Neural cell (in vitro differentiated cells): ENCODE data around the gene ADAM30. TPM values are rescaled to one million over a fixed set of nuclear protein-coding genes. Genes with fewer than 3 reads are reported as not detected.

Source experiments
- polyA plus RNA-seq: library from polyadenylated mRNA; depleted of rRNA; stranded (reverse); fragments of >200 nt; gene quantifications from 2 replicates; pipeline ENCODE4 v1.2.3, GENCODE V29; 2014

ADAM30 gene
- polyA plus RNA-seq, 1 donor from 2014 or later = not detected

Other genes with a start within 250 kb of the ADAM30 start
- 61.8 and 69.6 TPM in 2 replicates for gene ZNF697, start 248.2 kb downstream of the ADAM30 start, polyA plus RNA-seq
- gene PHGDH, start 184.6 kb downstream of the ADAM30 start, polyA plus RNA-seq = 11.8 and 27.1 TPM in 2 replicates
- not detected in 2 replicates for gene HMGCS2, start 127.6 kb downstream of the ADAM30 start, polyA plus RNA-seq
- gene REG4, start 85.1 kb downstream of the ADAM30 start, polyA plus RNA-seq = not detected in 2 replicates
- gene NOTCH2, start 173.1 kb upstream of the ADAM30 start, polyA plus RNA-seq = 0.73 and 1.2 TPM in 2 replicates